SK-N-MC (cell line): ENCODE results near the gene ALDH4A1.
A peak's percentile ranks its signal among the peaks of the same experiment; 100 is the strongest.
"Not testable (repeated sequence)": the region's sequence is repeated elsewhere in the genome, so short reads cannot be mapped to it uniquely, and the experiment has no call there.

Experiments used
- DNase-seq: peaks from one replicate; pipeline ENCODE4 v3.0.0-alpha.2; 2011; ENCODE audit warnings: low read depth, low spot score
- H3K27ac ChIP-seq: fragments of 200-600 bp; sonication (generic); 2 replicates; pipeline ENCODE4 v1.5.1; 2016; ENCODE audit warnings: mixed run types
- H3K36me3 ChIP-seq: fragments of 200-600 bp; sonication (generic); 2 replicates; pipeline ENCODE4 v1.6.1; 2017; ENCODE audit warnings: antibody characterized with exemption, low read length, mixed read lengths; ENCODE audit not compliant: insufficient read depth
- H3K4me3 ChIP-seq: fragments of 200-600 bp; sonication (generic); 2 replicates; pipeline ENCODE4 v1.5.1; 2016
- H3K9ac ChIP-seq: fragments of 200-600 bp; sonication (generic); 2 replicates; pipeline ENCODE4 v1.8.0; 2017; ENCODE audit warnings: mixed run types, mixed read lengths; ENCODE audit not compliant: insufficient read length
- H3K9me3 ChIP-seq: fragments of 200-600 bp; sonication (generic); 2 replicates; pipeline ENCODE4 v1.6.1; 2017; ENCODE audit warnings: low read depth, mild to moderate bottlenecking, antibody characterized with exemption, low read length, moderate library complexity, mixed read lengths
- EZH2 ChIP-seq: fragments of 200-600 bp; sonication (generic); IDR thresholded peaks from one replicate; pipeline ENCODE4 v1.6.1; 2017; ENCODE audit warnings: antibody characterized with exemption
- FOXP2 ChIP-seq: optimal IDR thresholded peaks from 2 replicates; pipeline ENCODE3; 2011; ENCODE audit warnings: mild to moderate bottlenecking, moderate library complexity; ENCODE audit not compliant: insufficient read depth; ENCODE audit errors: extremely low read length, control extremely low read depth
- POLR2AphosphoS5 ChIP-seq: IDR thresholded peaks from 2 replicates; pipeline ENCODE4 v1.6.1; 2012; ENCODE audit warnings: mild to moderate bottlenecking, low read depth, low read length, borderline replicate concordance

ALDH4A1 gene

DNA sequence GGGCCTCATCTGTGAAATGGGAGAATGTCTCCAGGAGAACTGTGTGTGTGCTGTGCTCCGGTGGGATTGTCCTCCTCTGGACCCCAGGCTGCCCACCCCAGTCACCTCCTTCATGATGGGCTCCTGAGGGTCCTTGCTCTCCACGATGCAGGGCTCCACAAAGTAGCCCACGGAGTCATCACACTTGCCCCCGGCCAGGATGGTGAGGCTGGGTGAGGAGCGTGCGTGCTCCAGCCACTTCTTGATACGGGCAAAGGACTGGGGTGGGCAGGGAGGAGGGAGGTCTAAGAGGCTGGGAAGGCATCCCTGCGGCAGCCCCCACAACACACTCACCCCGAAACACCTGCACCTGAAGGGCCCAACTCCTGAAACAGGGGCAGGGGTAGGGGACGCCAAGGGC lies 26.1 kb downstream of the ALDH4A1 start:
- Histone ChIP-seq H3K4me3 (no peak overlapping the region), H3K36me3 (no peaks in the 10 kb centered on the region; the same call in 1 of the 2 replicates), H3K9me3 (no peaks in the 10 kb centered on the region), H3K9ac (no peak overlapping the region), H3K27ac (no peak overlapping the region)
- DNase-seq: no peak
- TF ChIP-seq POLR2AphosphoS5 (no peak), EZH2 (no peak), FOXP2 (no peak)

GRCh38 chr1:18875796-18876128 lies 26.6 kb downstream of the ALDH4A1 start:
- no peaks in the 10 kb centered on the region for H3K9me3 ChIP-seq
- TF ChIP-seq POLR2AphosphoS5 (no peak), EZH2 (no peak), FOXP2 (no peak)

DNA sequence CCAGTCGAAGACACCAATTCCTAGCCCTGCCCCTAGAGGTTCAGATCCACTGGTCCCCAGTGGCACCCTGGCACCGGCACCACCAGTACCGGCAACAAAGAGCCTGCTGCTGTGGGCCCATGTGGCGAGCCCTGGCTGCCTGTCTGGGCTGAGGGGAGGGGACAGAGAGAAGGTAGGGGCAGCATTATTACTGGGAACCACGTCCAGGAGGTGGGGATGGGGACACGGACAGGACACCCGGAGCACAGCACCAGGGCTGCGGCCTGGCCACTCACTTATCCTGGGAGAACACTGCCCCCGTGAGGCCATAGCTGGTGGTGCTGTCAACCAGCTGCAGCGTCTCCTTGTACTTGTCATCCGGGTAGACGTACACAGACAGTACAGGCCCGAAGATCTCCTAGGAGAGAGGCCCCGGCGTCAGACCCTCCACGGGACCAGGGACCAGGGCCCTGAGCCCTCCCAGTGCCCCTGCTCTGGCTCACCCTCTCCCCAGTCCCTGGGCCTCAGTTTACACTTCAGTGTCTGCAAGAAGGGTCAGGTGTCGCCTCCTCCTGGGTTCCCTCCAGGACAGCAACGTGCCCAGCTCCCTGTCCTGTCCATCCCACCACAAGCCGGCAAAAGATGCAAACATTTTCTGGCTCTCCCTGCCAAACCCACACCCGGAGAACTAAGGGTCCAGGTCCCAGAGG lies 27.1 kb downstream of the ALDH4A1 start:
- H3K27ac ChIP-seq: no peak overlapping the region

More at GRCh38 chr1:18875796-18876128, 26.6 kb downstream of the ALDH4A1 start:
- DNase-seq: no peak
- Histone ChIP-seq H3K9ac (no peak overlapping the region), H3K4me3 (no peak overlapping the region), H3K36me3 (no peaks in the 10 kb centered on the region; the same call in 1 of the 2 replicates), H3K27ac (no peak overlapping the region)

DNA sequence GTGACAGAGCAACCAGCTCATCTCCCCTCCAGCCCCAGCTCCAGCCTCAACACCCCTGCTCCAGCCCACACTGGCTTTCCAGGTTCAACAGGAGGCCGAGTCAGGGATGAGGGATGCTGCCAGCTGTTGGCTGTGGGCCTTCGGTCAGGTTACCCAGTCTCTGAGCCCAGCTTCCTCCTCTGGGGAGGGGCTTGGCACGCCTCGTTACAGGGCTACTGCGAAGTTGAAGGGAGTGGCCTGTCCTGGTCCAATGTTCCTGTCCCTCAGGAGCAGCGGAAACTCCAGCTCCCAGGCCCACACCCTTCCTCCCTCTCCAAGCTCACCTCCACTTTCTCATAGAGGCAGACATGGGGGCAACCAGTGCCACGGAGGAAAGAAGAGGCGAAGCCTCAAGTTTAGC lies 27.8 kb downstream of the ALDH4A1 start:
- Histone ChIP-seq H3K9ac (no peak overlapping the region), H3K27ac (no peak overlapping the region), H3K36me3 (no peaks in the 10 kb centered on the region; the same call in 1 of the 2 replicates), H3K9me3 (no peaks in the 10 kb centered on the region), H3K4me3 (no peak overlapping the region)
- TF ChIP-seq POLR2AphosphoS5: no peak
- no peak for TF ChIP-seq EZH2
- TF ChIP-seq FOXP2: no peak
- no peak for DNase-seq

More for the DNA sequence above, 27.1 kb downstream of the ALDH4A1 start:
- Histone ChIP-seq H3K36me3 (no peaks in the 10 kb centered on the region; the same call in 1 of the 2 replicates), H3K9me3 (no peaks in the 10 kb centered on the region), H3K4me3 (no peak overlapping the region), H3K9ac (no peak overlapping the region)
- peak; percentile 81 for DNase-seq
- peak; percentile 10 for TF ChIP-seq FOXP2
- TF ChIP-seq EZH2: no peak

- Histone ChIP-seq H3K4me3 (no peak overlapping the region), H3K9ac (no peak overlapping the region), H3K36me3 (no peaks in the 10 kb centered on the region; the same call in 1 of the 2 replicates), H3K27ac (no peak overlapping the region), H3K9me3 (no peaks in the 10 kb centered on the region)
- TF ChIP-seq FOXP2: no peak
- no peak for TF ChIP-seq EZH2
- no peak for TF ChIP-seq POLR2AphosphoS5
- no peak for DNase-seq
Observed at GRCh38 chr1:18874036-18874435, 28.3 kb downstream of the ALDH4A1 start.

DNA sequence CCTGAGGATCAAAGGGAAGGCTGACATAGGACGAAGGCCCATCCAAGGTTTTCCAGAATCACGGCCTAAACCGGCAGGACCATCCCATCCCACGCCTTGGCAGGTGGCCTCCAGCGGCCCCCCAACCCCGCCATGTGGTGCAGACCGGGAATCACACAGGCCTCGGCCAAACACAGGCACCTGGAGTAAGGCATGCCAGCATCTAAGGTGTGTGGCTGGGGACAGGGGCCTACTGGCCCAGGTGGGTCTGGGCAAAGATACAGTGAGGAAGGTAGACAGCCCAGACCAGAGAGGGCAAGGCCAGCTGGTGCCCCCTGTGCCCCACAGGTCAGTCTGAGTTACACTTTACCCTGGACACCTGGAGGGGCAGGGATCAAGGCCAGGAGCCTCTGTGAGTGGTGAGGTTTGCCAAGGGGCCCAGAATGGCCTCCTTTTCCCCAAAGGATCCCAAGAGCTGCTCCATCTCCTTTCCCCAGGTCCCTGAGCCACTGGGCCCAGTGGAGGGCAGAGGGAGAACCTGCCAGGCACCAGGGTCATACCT lies 30.2 kb downstream of the ALDH4A1 start:
- no peak for DNase-seq
- Histone ChIP-seq H3K9me3 (no peaks in the 10 kb centered on the region), H3K36me3 (no peaks in the 10 kb centered on the region; the same call in 1 of the 2 replicates), H3K27ac (no peak overlapping the region), H3K4me3 (no peak overlapping the region), H3K9ac (no peak overlapping the region)
- TF ChIP-seq FOXP2 (no peak), EZH2 (no peak), POLR2AphosphoS5 (no peak)

DNA sequence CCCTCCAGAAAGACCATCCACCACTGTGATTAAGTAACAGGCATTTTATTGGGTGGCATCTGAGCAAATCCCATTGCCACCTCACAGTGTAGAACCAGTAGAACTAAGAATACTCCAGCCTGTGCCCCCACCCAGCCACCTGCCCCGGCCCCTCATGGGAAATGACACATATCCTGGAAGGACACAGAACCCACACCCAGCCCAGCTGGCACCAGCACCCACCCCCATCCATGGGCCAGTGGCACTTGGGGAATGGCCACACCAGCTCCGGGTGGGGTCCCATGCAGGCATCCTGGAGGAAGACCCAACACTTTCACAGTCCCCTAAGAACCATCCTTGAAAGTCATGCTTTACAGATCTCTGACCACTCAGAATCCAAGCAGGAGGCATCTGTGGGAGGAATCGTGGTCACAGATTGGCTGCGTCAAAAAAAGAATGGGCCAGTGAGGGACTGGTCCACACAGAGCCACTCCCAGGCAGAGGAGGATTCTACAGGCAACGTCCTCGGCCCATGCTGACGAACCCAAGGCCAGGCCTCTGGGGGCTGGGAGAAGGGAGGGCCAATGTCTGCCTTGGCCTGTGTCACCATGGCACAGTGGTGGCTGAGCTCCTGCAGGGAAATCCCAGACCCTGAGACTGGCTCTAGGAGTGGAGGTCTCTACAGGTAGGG lies 30.8 kb downstream of the ALDH4A1 start:
- H3K9me3 ChIP-seq: no peaks in the 10 kb centered on the region
- H3K4me3 ChIP-seq: no peak overlapping the region
- H3K27ac ChIP-seq: no peak overlapping the region
- DNase-seq: no peak
- H3K9ac ChIP-seq: no peak overlapping the region
- H3K36me3 ChIP-seq: no peaks in the 10 kb centered on the region; the same call in 1 of the 2 replicates
- TF ChIP-seq POLR2AphosphoS5 (no peak), FOXP2 (no peak), EZH2 (no peak)

GRCh38 chr1:18870957-18871356 lies 31.4 kb downstream of the ALDH4A1 start:
- Histone ChIP-seq H3K36me3 (no peaks in the 10 kb centered on the region; the same call in 1 of the 2 replicates), H3K27ac (no peak overlapping the region), H3K9me3 (no peaks in the 10 kb centered on the region), H3K9ac (no peak overlapping the region), H3K4me3 (no peak overlapping the region)
- no peak for DNase-seq
- TF ChIP-seq POLR2AphosphoS5: no peak

- H3K4me3 ChIP-seq, H3K9ac ChIP-seq: not testable (repeated sequence)
Observed at GRCh38 chr1:18870595-18870865, 31.8 kb downstream of the ALDH4A1 start.

More at GRCh38 chr1:18870595-18870865, 31.8 kb downstream of the ALDH4A1 start:
- not testable (repeated sequence) for H3K9me3 ChIP-seq, H3K36me3 ChIP-seq, H3K27ac ChIP-seq, DNase-seq
